Motor neuron (in vitro differentiated cells): Measurements from ENCODE around the gene AGK. TPM values are rescaled to one million over a fixed set of nuclear protein-coding genes. Genes with fewer than 3 reads are reported as not detected.

Source experiments
- ATAC-seq, 8 experiments: fragments of 200-7000 bp; cut with Tn5 transposase; replicated peaks in 6 of 8; 2 replicates each; pipeline ENCODE4 v1.8.0; 2021; ENCODE audit warnings: mild to moderate bottlenecking in 8 of 8, moderate library complexity in 8 of 8
- H3K27ac ChIP-seq, 2 donors: fragments of 250-450 bp; sonication (Bioruptor Pico); 2 replicates each; pipeline ENCODE4 v1.9.0; 2021; ENCODE audit warnings: antibody characterized with exemption in 2 of 2, mild to moderate bottlenecking in 2 of 2, moderate library complexity in 1 of 2
- H3K4me1 ChIP-seq, 2 donors: fragments of 250-450 bp; sonication (Bioruptor Pico); replicated peaks in 1 of 2; 2 replicates each; pipeline ENCODE4 v1.6.1; 2021; ENCODE audit warnings: antibody characterized with exemption in 2 of 2, mild to moderate bottlenecking in 2 of 2, moderate library complexity in 1 of 2
- H3K4me3 ChIP-seq, 5 donors: fragments of 250-450 bp; sonication (Bioruptor Pico); 2 replicates each; pipeline ENCODE4 v1.9.0; 2021; ENCODE audit warnings: antibody characterized with exemption in 5 of 5, mild to moderate bottlenecking in 5 of 5, moderate library complexity in 4 of 5
- WGBS, 10 experiments: fragments of 450-650 bp; shearing (Covaris generic); methylation state at CpG; one replicate each; pipeline ENCODE4 v1.0.0; 2022; 5-methylcytosine and 5-hydroxymethylcytosine counted together
- in situ Hi-C, 9 experiments: fragments of 400-800 bp; cut with MboI; loops; one replicate each; pipeline ENCODE4 v1.15.0; 2021; ENCODE audit warnings: low sequenced_read_pairs in 9 of 9, low pct_unique_long_range_greater_than_20kb in 2 of 9; ENCODE audit not compliant: unreplicated experiment in 9 of 9
- total RNA-seq, 8 experiments: library from RNA; unstranded; fragments of 300-600 nt; gene quantifications; 2 replicates each; pipeline versions ENCODE4 v1.2.3 to v1.2.4, GENCODE V29; 2022

The AGK gene
- total RNA-seq, 8 experiments from 2014 or later: 27.7 to 253 (median 39.5) TPM

DNA sequence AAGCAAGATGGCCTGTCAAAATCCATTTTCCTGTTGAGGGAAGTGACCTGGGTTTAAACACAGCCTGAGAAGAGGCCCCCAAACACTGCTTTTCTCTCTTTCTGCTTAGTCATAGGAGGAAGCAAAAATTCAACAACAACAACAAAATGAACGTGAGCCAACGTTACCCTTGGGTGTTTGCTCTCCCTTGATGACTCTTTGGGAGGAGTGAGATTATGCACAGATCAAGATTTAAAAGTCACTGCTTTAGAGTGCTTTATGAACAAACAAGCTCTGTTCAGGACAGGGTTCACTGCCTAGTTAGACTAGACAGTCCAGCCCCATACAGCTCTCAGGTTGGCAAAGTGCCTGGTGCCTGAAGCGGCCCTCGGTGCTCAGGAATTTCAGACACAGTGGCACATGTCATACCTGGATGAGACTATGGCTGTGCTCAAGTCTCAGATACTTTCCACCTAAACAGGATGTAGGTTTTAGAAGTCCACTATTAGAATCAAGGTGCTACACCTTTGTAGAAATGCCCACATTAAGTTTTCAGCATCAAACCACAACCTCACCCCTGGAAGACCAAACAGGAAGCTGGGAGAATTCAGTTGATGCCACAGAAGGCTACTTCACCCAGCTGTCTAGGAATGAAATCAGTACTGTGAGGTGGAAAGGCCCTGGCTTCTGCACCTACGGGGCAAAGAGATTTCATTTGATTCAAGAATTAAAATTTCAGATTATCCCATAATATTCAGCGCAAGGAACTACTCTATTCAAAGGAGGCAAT lies 112.1 kb downstream of the AGK start:
- peak in 3 of 8 experiments; percentile 78 to 90 (median 83) for ATAC-seq
- H3K4me3 ChIP-seq: no peak overlapping the region
- H3K4me1 ChIP-seq: no peaks in the 10 kb centered on the region
- 46 to 100% (median 100%) methylated on average over 1 to 4 of the region's 6 CpGs; no CpG with 5 or more reads in 1 of the 10 experiments for WGBS, 10 experiments
- in situ Hi-C loops: no loop called here
- no peak overlapping the region for H3K27ac ChIP-seq

- no peak overlapping the region for H3K4me3 ChIP-seq
- no peak overlapping the region for H3K27ac ChIP-seq
- H3K4me1 ChIP-seq: no peaks in the 10 kb centered on the region
- in situ Hi-C loops: no loop called here
- no peak for ATAC-seq
- WGBS, 10 experiments: 100% methylated on average over 1 to 4 of the region's 6 CpGs; no CpG with 5 or more reads in 8 of the 10 experiments
Measured at GRCh38 chr7:141664450-141664849, 113.2 kb downstream of the AGK start.

DNA sequence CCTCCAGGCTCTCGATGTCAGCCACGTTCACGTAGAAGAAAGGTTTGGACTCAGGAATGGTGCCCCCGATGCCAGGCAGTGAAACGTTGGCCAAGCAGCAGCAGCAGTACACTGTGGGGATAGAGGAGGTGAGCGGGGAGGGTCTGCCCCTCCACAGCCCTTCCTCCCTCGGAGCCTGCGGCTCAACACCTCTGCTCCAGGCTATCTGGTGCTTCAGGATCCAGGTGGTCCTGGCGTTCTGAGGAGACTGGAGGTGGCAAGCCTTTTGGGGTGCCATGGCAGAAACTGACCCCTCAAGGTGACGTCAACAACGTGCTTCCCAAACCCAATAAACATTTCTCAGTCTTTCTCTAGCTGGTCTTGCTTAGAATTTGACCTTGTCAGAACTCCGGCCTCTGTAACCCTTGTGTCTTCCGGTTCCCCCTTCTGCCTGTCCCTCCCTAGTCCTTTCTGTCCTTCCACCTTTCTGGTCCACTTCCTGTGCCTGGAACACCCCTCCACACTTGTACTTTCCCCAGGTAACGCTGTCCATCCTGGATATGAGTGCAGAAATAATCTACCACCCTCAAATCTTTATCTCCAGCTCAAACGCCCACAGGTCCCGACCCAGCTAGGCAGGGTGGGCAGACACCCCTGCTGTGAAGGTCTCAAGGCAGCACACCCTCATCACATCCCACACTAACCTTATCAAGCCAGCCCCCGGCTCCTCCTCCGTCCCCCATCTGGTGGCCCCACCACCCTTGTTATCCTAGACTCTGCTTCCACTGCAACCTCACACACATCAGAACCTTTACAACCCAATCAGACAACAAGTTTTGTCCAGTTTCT lies 114.2 kb downstream of the AGK start:
- H3K4me1 ChIP-seq: no peaks in the 10 kb centered on the region
- no peak overlapping the region for H3K4me3 ChIP-seq
- no peak overlapping the region for H3K27ac ChIP-seq
- ATAC-seq: no peak
- 90 to 100% (median 95%) methylated on average over 2 to 5 of the region's 18 CpGs; no CpG with 5 or more reads in 3 of the 10 experiments for WGBS, 10 experiments
- in situ Hi-C loops: no loop called here

- Histone ChIP-seq H3K4me1 (no peaks in the 10 kb centered on the region), H3K4me3 (no peak overlapping the region), H3K27ac (no peak overlapping the region)
- in situ Hi-C loops: no loop called here
- ATAC-seq: no peak
- WGBS, 10 experiments: 11 to 100% (median 96%) methylated on average over 1 to 4 of the region's 4 CpGs; no CpG with 5 or more reads in 2 of the 10 experiments
Measured at GRCh38 chr7:141666071-141666470, 114.9 kb downstream of the AGK start.

GRCh38 chr7:141668853-141669252 lies 117.6 kb downstream of the AGK start:
- 80 to 100% (median 91%) methylated on average over 1 of the region's 2 CpGs; no CpG with 5 or more reads in 5 of the 10 experiments for WGBS, 10 experiments
- Histone ChIP-seq H3K4me1 (peaks cover 0 to 5% of the 10 kb centered on the region in 2 donors), H3K4me3 (no peak overlapping the region), H3K27ac (no peak overlapping the region)
- ATAC-seq: no peak
- in situ Hi-C loops: no loop called here

DNA sequence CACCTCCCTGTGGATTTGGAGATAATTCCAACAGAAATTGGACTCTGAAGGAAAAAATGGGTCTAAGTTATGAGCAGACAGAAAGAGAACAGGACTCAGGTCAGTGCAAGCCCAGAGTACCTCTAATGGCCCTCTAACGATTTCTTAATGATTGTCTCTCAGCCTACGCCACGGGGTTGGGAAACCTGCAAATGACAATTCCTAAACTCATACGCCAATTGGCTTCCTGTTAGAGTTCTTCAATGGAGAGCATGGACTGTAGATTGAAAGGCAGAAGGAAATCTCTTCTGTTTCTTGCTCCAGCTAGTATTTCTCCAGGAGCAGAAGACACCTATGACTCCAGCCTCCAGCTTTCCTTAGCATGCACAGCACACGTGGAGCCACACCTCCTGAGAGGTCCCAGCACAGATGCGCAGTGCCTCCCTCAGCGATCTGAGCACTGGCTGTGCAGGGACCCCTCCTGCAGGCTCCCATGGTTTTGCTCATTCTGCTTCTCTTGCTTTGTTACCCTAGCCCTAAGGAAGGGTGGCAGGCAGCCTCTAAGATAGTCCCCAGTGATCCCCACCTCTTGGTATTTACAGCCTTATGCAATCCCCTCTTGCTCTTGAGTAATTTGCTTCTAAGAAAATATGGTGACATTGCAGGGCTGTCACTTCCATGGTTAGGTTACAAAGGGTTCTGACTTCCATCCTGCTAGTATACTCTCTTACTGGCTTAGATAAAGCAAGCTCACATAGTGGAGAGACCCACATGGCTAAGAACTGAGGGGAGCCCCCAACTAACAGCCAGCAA lies 120.7 kb downstream of the AGK start:
- in situ Hi-C loops: no loop called here
- H3K4me3 ChIP-seq: no peak overlapping the region
- ATAC-seq: no peak
- H3K4me1 ChIP-seq: peaks cover 0 to 7% of the 10 kb centered on the region in 2 donors
- WGBS, 10 experiments: 80 to 100% (median 94%) methylated on average over 1 to 5 of the region's 7 CpGs; no CpG with 5 or more reads in 4 of the 10 experiments
- no peak overlapping the region for H3K27ac ChIP-seq

GRCh38 chr7:141673346-141673745 lies 122.1 kb downstream of the AGK start:
- no peak for ATAC-seq
- in situ Hi-C loops: no loop called here
- peaks cover 0 to 7% of the 10 kb centered on the region in 2 donors for H3K4me1 ChIP-seq
- H3K27ac ChIP-seq: no peak overlapping the region
- H3K4me3 ChIP-seq: no peak overlapping the region
- 79 to 100% (median 95%) methylated on average over 1 to 3 of the region's 3 CpGs for WGBS, 10 experiments

GRCh38 chr7:141674171-141674671 lies 123.0 kb downstream of the AGK start:
- no peak overlapping the region for H3K27ac ChIP-seq

GRCh38 chr7:141674702-141675101 lies 123.5 kb downstream of the AGK start:
- 10 to 83% (median 40%) methylated on average over 1 to 4 of the region's 4 CpGs; no CpG with 5 or more reads in 1 of the 10 experiments for WGBS, 10 experiments
- Histone ChIP-seq H3K27ac (no peak overlapping the region), H3K4me1 (peaks cover 0 to 7% of the 10 kb centered on the region in 2 donors), H3K4me3 (no peak overlapping the region)
- peak in 6 of 8 experiments; percentile 40 to 90 (median 78) for ATAC-seq
- in situ Hi-C loops: no loop called here

More at GRCh38 chr7:141674171-141674671, 123.0 kb downstream of the AGK start:
- Histone ChIP-seq H3K4me3 (no peak overlapping the region), H3K4me1 (peaks cover 0 to 7% of the 10 kb centered on the region in 2 donors)
- 41 to 92% (median 70%) methylated on average over 1 to 4 of the region's 5 CpGs; no CpG with 5 or more reads in 3 of the 10 experiments for WGBS, 10 experiments
- in situ Hi-C loops: no loop called here
- peak in 5 of 8 experiments; percentile 44 to 80 (median 66) for ATAC-seq

GRCh38 chr7:141675436-141676215 lies 124.4 kb downstream of the AGK start:
- ATAC-seq: no peak
- H3K4me3 ChIP-seq: no peak overlapping the region
- 86 to 100% (median 89%) methylated on average over 1 to 6 of the region's 6 CpGs; no CpG with 5 or more reads in 1 of the 10 experiments for WGBS, 10 experiments
- H3K27ac ChIP-seq: no peak overlapping the region
- in situ Hi-C loops: no loop called here
- peaks cover 0 to 7% of the 10 kb centered on the region in 2 donors for H3K4me1 ChIP-seq

DNA sequence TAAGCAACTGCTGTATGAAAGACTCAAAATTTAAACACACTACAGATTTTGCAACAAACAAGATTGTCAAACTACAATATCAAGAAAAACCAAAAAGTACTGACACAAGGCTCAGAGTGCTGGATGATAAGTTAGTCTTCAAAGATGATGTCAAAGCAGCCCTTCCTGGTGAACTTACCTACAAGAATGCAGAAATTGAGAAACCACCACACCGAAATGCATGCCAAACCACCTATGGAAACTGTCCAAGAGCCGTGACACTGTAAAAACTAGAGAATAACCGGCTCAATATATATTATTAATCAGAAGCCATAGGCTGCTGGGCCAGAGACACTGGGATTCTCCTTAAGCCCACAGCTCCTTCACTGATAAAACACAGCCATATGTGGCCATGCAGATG lies 125.4 kb downstream of the AGK start:
- Histone ChIP-seq H3K27ac (no peak overlapping the region), H3K4me1 (peaks cover 0 to 7% of the 10 kb centered on the region in 2 donors), H3K4me3 (no peak overlapping the region)
- no peak for ATAC-seq
- WGBS, 10 experiments: 67 to 100% (median 100%) methylated on average over 1 to 3 of the region's 3 CpGs; no CpG with 5 or more reads in 1 of the 10 experiments
- in situ Hi-C loops: no loop called here

GRCh38 chr7:141679014-141679413 lies 127.8 kb downstream of the AGK start:
- in situ Hi-C loops: no loop called here
- H3K4me3 ChIP-seq: no peak overlapping the region
- no peaks in the 10 kb centered on the region for H3K4me1 ChIP-seq
- ATAC-seq: no peak
- H3K27ac ChIP-seq: no peak overlapping the region
